B cell (primary cell): Measurements from ENCODE around the gene TFG. TPM values are rescaled to one million over a fixed set of nuclear protein-coding genes. Genes with fewer than 3 reads are reported as not detected.

ENCODE experiments used
- ATAC-seq: fragments of 200-7000 bp; cut with Tn5 transposase; one replicate; pipeline ENCODE4 v1.10.0; 2021; ENCODE audit warnings: low read depth, mild to moderate bottlenecking, moderate number of reproducible peaks, moderate library complexity
- CTCF ChIA-PET: fragments of 350-600 bp; sonication (Branson Sonifier 250); formaldehyde crosslinking; loops from one replicate; lab custom pipeline; 2021; ENCODE audit warnings: antibody characterized with exemption, inconsistent platforms; lab: Charles Lee
- POLR2A ChIA-PET: fragments of 350-600 bp; sonication (Branson Sonifier 250); formaldehyde crosslinking; loops from one replicate; lab custom pipeline; 2021; ENCODE audit warnings: antibody characterized with exemption; lab: Charles Lee
- DNase-seq: peaks from one replicate; pipeline ENCODE4 v3.0.0; 2013
- H2AFZ ChIP-seq: 2 replicates; pipeline ENCODE4 v1.6.1; 2012; ENCODE audit warnings: mild to moderate bottlenecking, low read depth, low read length; ENCODE audit not compliant: insufficient read depth, poor library complexity, severe bottlenecking
- H3K27ac ChIP-seq, 2 donors: 1 replicate in 1 of 2; 2 replicates in 1 of 2; pipeline ENCODE4 v1.5.1; 2012 to 2013; ENCODE audit warnings: low read length in 2 of 2, mild to moderate bottlenecking in 2 of 2, moderate library complexity in 1 of 2
- H3K27me3 ChIP-seq, 4 experiments: fragments of 200-600 bp in 1 of 4; sonication (generic) in 1 of 4; replicated peaks in 1 of 4; 1 replicate in 2 of 4; 2 replicates in 2 of 4; pipeline versions ENCODE4 v1.6.1 to v1.7.0; 2013 to 2016; ENCODE audit warnings: low read length in 3 of 4, mild to moderate bottlenecking in 2 of 4, mixed read lengths in 1 of 4, moderate library complexity in 1 of 4; ENCODE audit not compliant: insufficient read depth in 4 of 4, control insufficient read depth in 3 of 4; ENCODE audit errors: control extremely low read depth in 1 of 4
- H3K36me3 ChIP-seq, 2 experiments: replicated peaks in 1 of 2; 1 replicate in 1 of 2; 2 replicates in 1 of 2; pipeline versions ENCODE4 v1.6.1 to v1.7.1; 2013; ENCODE audit warnings: low read length in 1 of 2; ENCODE audit not compliant: insufficient read depth in 2 of 2, control insufficient read depth in 1 of 2; ENCODE audit errors: control extremely low read depth in 1 of 2, extremely low read depth in 1 of 2
- H3K4me1 ChIP-seq, 2 donors: fragments of 200-600 bp in 1 of 2; sonication (generic) in 1 of 2; 1 replicate in 1 of 2; 2 replicates in 1 of 2; pipeline versions ENCODE4 v1.5.1 to v1.6.1; 2013 to 2017; ENCODE audit warnings: low read length in 2 of 2; ENCODE audit not compliant: control insufficient read depth in 2 of 2, insufficient read depth in 2 of 2
- H3K4me2 ChIP-seq: replicated peaks from 2 replicates; pipeline ENCODE3; 2012; ENCODE audit warnings: mild to moderate bottlenecking, low read depth, low read length; ENCODE audit not compliant: poor library complexity, severe bottlenecking
- H3K4me3 ChIP-seq, 5 experiments: fragments of 200-600 bp in 1 of 5; sonication (generic) in 1 of 5; 1 replicate in 3 of 5; 2 replicates in 2 of 5; pipeline versions ENCODE4 v1.5.1 to v1.7.0; 2011 to 2016; ENCODE audit warnings: low read length in 4 of 5, mild to moderate bottlenecking in 4 of 5, low read depth in 2 of 5, control low read depth in 1 of 5, moderate library complexity in 1 of 5; ENCODE audit not compliant: insufficient read depth in 1 of 5; ENCODE audit errors: control extremely low read depth in 1 of 5, extremely low read depth in 1 of 5
- H3K79me2 ChIP-seq: fragments of 200-600 bp; sonication (generic); one replicate; pipeline ENCODE4 v1.6.0; 2016; ENCODE audit warnings: low read length; ENCODE audit not compliant: control insufficient read depth, insufficient read depth
- H3K9ac ChIP-seq: fragments of 200-600 bp; sonication (generic); 2 replicates; pipeline ENCODE4 v1.6.1; 2017; ENCODE audit warnings: mild to moderate bottlenecking, low read length, moderate library complexity
- H3K9me3 ChIP-seq, 3 donors: one replicate each; pipeline versions ENCODE4 v1.6.1 to v1.7.1; 2013; ENCODE audit warnings: low read length in 2 of 3; ENCODE audit not compliant: control insufficient read depth in 2 of 3, insufficient read depth in 1 of 3; ENCODE audit errors: control extremely low read depth in 1 of 3
- H4K20me1 ChIP-seq: 2 replicates; pipeline ENCODE4 v1.6.0; 2012; ENCODE audit warnings: mild to moderate bottlenecking, low read length; ENCODE audit not compliant: insufficient read depth, control insufficient read depth, poor library complexity, severe bottlenecking
- H3K27ac Mint-ChIP-seq: one replicate; pipeline ENCODE4 v1.8.0; 2021; ENCODE audit warnings: mixed read lengths
- H3K27me3 Mint-ChIP-seq: one replicate; pipeline ENCODE4 v1.8.0; 2021; ENCODE audit warnings: mixed read lengths
- H3K4me1 Mint-ChIP-seq: one replicate; pipeline ENCODE4 v1.8.0; 2021; ENCODE audit warnings: mixed read lengths
- H3K4me3 Mint-ChIP-seq: one replicate; pipeline ENCODE4 v1.8.0; 2021; ENCODE audit warnings: mixed read lengths
- H3K9me3 Mint-ChIP-seq: one replicate; pipeline ENCODE4 v1.8.0; 2022; ENCODE audit warnings: mixed read lengths; ENCODE audit not compliant: insufficient read depth
- EZH2 ChIP-seq: IDR thresholded peaks from 2 replicates; pipeline ENCODE4 v1.6.1; 2012; ENCODE audit warnings: borderline replicate concordance, low read depth, mild to moderate bottlenecking, moderate library complexity, low read length; ENCODE audit not compliant: insufficient read depth, poor library complexity, severe bottlenecking
- WGBS: methylation state at CpG from one replicate; pipeline ENCODE4 v1.1.5; 2013; ENCODE audit warnings: missing lambda C conversion rate; ENCODE audit not compliant: insufficient coverage; 5-methylcytosine and 5-hydroxymethylcytosine counted together
- intact Hi-C: fragments of 100-400 bp; cut with micrococcal nuclease; formaldehyde crosslinking; loops from one replicate; pipeline ENCODE4 v1.10.0; 2022
- polyA plus RNA-seq: library from polyadenylated mRNA; depleted of rRNA; stranded (reverse); fragments of >200 nt; gene quantifications from 2 replicates; pipeline ENCODE4 v1.2.3, GENCODE V29; 2012
- total RNA-seq, 2 donors: library from RNA; stranded (reverse); fragments of 120-200 nt in 1 of 2; gene quantifications; 1 replicate in 1 of 2; 2 replicates in 1 of 2; pipeline versions ENCODE4 v1.2.3 to v1.2.4, GENCODE V29; 2013 to 2022
- TF ChIP-seq, protein P1 (sequence below): fragments of 200-600 bp; IDR thresholded peaks from one replicate; pipeline ENCODE4 v1.8.0; 2022; ENCODE audit warnings: antibody characterized with exemption, mild to moderate bottlenecking

TFG gene
- total and polyA plus RNA-seq, 2 donors (not counting 1 experiment from before 2014, with no cell fraction given): 40.3 to 44.0 TPM

DNA sequence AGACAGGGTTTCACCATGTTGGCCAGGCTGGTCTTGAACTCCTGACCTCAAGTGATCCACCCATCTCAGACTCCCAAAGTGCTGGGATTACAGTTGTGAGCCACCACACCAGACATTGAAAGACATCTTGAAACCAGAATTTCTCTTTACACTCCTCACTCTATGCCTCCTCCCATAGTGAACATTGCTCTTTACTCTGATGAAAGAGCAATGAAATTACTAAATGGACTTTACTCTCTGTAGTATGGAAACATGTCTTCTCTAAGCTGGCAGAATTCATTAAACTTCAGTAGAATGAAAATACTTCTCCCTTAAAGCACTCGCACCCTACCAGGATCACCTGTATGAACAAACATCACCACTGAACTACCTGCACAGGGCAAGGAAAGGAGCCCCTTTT lies 27.8 kb upstream of the TFG start:
- Mint-ChIP-seq H3K4me3 (no peak overlapping the region), H3K27me3 (peaks cover 18% of the 10 kb centered on the region), H3K4me1 (no peaks in the 10 kb centered on the region), H3K27ac (no peak overlapping the region), H3K9me3 (no peaks in the 10 kb centered on the region)
- no peaks in the 10 kb centered on the region for H3K79me2 ChIP-seq
- H3K4me3 ChIP-seq: no peak overlapping the region
- H3K9me3 ChIP-seq: peaks cover 0 to 9% (median 0%) of the 10 kb centered on the region in 3 donors
- no peak overlapping the region for H3K27ac ChIP-seq
- no peak overlapping the region for H3K9ac ChIP-seq
- no peaks in the 10 kb centered on the region for H4K20me1 ChIP-seq
- no peak overlapping the region for H2AFZ ChIP-seq
- H3K27me3 ChIP-seq: peaks cover 0 to 11% (median 0%) of the 10 kb centered on the region in 4 experiments
- H3K36me3 ChIP-seq: no peaks in the 10 kb centered on the region
- ChIA-PET POLR2A (no interaction called here), CTCF (no interaction called here)
- TF ChIP-seq EZH2: no peak
- TF ChIP-seq, protein P1, sequence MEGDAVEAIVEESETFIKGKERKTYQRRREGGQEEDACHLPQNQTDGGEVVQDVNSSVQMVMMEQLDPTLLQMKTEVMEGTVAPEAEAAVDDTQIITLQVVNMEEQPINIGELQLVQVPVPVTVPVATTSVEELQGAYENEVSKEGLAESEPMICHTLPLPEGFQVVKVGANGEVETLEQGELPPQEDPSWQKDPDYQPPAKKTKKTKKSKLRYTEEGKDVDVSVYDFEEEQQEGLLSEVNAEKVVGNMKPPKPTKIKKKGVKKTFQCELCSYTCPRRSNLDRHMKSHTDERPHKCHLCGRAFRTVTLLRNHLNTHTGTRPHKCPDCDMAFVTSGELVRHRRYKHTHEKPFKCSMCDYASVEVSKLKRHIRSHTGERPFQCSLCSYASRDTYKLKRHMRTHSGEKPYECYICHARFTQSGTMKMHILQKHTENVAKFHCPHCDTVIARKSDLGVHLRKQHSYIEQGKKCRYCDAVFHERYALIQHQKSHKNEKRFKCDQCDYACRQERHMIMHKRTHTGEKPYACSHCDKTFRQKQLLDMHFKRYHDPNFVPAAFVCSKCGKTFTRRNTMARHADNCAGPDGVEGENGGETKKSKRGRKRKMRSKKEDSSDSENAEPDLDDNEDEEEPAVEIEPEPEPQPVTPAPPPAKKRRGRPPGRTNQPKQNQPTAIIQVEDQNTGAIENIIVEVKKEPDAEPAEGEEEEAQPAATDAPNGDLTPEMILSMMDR: no peak
- DNase-seq: no peak
- H3K4me1 ChIP-seq: no peaks in the 10 kb centered on the region
- H3K4me2 ChIP-seq: no peak overlapping the region
- intact Hi-C loops: no loop called here
- ATAC-seq: no peak
- WGBS: 100% methylated on average over 1 of the region's 1 CpG

GRCh38 chr3:100682056-100682853 lies 27.0 kb upstream of the TFG start:
- POLR2A ChIA-PET: no interaction called here
- H3K9me3 Mint-ChIP-seq: no peaks in the 10 kb centered on the region
- no peak overlapping the region for H3K9ac ChIP-seq
- DNase-seq: no peak
- intact Hi-C loops: no loop called here
- H3K4me2 ChIP-seq: peak overlapping the region; percentile 19
- no peaks in the 10 kb centered on the region for H3K4me1 ChIP-seq
- no peak for TF ChIP-seq EZH2
- TF ChIP-seq, protein P1: no peak
- H4K20me1 ChIP-seq: no peaks in the 10 kb centered on the region
- no peaks in the 10 kb centered on the region for H3K79me2 ChIP-seq
- CTCF ChIA-PET: no interaction called here
- no peak overlapping the region for H3K4me3 Mint-ChIP-seq
- H3K36me3 ChIP-seq: no peaks in the 10 kb centered on the region
- H2AFZ ChIP-seq: no peak overlapping the region
- H3K9me3 ChIP-seq: peaks cover 0 to 9% (median 0%) of the 10 kb centered on the region in 3 donors
- no peak overlapping the region for H3K27ac ChIP-seq
- no peaks in the 10 kb centered on the region for H3K4me1 Mint-ChIP-seq
- H3K27me3 Mint-ChIP-seq: peaks cover 18% of the 10 kb centered on the region
- no peak for ATAC-seq
- no peak overlapping the region for H3K4me3 ChIP-seq
- no peak overlapping the region for H3K27ac Mint-ChIP-seq
- peaks cover 0 to 11% (median 0%) of the 10 kb centered on the region in 4 experiments for H3K27me3 ChIP-seq
- 86% methylated on average over 41 of the region's 41 CpGs for WGBS
